Measurements from ENCODE around the gene C19orf53.
A peak's percentile ranks its signal among the peaks of the same experiment; 100 is the strongest.

The C19orf53 gene

DNA sequence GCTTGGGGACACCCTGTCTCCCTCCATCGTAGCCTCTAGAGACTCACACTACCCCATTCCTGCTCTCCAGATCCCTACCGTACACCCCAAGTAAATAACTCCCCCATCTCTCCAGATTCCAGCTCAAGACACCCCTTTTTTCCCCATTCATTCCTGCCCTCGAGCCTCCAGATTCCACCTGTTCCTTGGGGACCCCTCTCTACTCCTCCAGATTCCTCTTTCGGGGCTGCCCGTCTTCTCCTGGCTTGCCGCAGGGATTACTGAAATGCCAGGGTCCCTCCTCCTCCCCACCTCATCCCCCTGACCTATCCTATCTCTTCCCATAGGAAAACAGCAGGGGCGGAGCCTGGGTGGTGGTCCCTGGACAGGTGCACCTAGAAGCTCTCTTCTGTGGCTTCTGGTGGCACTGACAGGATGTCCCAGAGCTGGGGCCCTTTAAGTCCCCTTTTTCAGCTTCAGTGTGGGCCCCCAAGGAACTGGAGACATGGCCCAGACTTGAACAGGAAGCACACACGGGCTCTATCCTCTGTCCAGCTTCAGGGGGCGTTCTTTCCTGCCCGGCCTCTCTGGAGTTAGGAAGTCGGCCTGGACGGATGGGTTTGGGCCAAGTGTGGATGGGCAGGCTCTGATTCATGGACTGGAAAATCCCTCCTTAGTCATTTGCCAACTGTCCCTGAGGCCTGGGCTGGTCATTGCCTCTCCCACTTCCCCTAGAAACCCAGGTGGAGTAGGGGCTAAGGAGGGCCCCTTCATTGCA, 22.2 kb downstream of the C19orf53 start:
- DNase-seq = no peak

DNA sequence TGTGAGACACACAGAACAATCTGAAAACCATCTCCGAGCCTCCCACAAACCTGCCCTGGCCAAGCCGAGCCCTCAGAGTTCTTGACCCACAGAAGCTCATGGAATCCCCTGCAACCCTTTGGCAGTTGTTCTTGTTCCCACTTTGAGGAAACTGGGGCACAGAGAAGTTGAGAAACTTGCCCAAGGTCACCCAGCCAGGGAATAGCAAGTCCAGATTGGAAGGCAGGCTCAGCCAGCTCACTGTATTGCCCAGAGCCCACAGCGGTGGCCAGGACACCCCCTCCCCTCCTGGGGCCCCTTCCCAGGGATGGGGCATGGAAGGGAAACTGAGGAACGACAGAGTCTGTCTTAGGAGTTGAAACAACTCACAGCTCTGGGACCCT, 22.8 kb downstream of the C19orf53 start:
- no peak for DNase-seq

DNA sequence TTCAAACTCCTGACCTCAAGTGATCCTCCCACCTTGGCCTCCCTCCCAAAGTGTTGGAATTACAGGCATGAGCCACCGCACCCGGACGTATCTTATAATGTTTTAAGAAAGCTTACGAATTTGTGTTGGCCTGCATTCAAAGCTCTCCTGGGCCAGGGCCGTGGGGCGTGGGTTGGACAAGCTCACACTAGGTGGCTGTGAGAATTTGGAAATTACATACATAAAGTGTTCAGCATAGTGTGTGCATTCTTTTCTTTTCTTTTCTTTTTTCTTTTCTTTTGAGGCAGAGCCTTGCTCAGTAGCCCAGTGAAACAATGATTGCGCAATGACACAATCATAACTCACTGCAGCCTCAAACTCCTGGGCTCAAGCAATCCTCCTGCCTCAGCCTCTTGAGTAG, 23.6 kb downstream of the C19orf53 start:
- no peak for DNase-seq

DNA sequence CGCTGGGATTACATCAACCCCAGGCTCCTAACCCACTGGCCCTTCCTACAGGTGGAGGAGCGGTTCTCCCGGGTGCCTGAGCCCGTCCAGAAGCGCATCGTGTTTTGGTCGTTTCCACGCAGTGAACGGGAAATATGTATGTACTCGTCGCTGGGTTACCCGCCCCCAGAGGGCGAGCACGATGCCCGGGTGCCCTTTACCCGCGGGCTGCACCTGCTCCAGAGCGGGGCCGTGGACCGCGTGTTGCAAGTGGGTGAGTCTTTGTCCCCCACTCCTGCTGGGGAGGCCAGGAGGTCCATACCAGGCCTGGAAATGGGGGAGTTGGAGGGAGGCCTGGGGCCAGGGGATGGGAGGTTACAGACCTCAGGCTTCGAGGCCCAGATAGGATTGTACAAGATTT, 25.4 kb downstream of the C19orf53 start:
- DNase-seq = no peak

DNA sequence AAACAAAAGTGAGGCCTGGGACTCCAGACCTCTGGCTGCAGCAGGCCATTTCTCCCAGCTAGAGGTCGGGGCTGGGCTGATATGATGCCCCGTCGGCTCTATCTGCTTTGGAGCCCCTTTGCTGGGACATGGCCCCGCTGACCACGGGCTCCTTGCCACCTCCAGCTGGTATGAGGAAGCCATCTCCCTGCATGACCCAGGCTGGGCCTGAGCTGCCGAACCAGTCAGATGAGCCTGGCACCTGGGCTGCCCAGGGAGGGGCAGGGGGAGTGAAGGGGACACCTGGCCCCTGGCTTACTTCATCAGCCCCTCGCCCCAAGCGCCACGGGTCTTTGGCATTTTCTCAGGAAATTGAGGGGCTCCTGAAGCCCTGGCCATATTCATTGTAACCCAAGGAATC, 28.8 kb downstream of the C19orf53 start:
- no peak for DNase-seq

- no peak for DNase-seq
Observed at GRCh38 chr19:13804830-13805683, 30.8 kb downstream of the C19orf53 start.

GRCh38 chr19:13806728-13807127, 32.5 kb downstream of the C19orf53 start:
- no peak for DNase-seq

DNA sequence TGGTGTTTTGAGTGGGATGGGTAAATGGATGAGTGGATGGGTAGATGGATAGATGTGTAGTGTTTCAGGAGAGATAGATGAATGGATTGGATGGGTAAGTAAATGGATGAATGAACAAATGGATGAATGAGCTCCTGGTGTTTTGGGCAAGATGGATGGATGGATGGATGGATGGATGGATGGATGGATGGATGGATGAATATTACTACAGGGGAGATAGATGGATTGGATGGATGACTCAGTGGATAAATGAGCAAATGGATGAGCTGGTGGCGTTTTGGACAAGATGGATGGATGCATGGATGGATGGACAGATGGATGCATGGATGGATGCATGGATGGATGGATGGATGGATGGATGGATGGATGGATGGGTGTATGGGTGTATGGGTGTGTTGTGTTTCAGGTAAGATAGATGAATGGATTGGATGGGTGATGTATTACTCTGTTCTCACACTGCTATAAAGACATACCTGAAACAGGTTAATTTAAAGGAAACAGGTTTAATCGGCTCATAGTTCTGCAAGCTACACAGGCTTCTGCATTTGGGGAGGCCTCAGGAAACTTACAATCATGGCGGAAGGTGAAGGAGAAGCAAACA, 33.3 kb downstream of the C19orf53 start:
- no peak for DNase-seq

DNA sequence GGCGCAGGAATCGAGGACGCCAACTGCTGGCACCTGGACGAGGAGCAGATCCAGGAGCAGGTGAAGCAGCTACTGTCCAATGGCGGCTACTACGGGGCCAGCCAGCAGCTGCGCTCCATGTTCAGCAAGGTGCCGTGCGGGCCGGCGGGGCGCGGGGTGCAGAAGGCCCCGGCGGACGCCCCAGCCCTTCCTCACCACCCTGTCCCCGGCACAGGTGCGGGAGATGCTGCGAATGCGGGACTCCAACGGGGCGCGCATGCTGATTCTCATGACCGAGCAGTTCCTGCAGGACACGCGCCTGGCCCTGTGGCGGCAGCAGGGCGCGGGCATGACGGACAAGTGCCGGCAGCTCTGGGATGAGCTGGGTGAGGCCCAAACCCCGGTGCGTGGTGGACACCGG, 34.6 kb downstream of the C19orf53 start:
- no peak for DNase-seq

- DNase-seq = no peak
Observed at GRCh38 chr19:13812544-13812943, 38.3 kb downstream of the C19orf53 start.

GRCh38 chr19:13813147-13813546, 38.9 kb downstream of the C19orf53 start:
- no peak for DNase-seq

- DNase-seq = no peak
Observed at GRCh38 chr19:13814550-13814949, 40.3 kb downstream of the C19orf53 start.

- peak in 1 of 5 experiments; percentile 49 for DNase-seq
Observed at GRCh38 chr19:13817018-13817614, 42.9 kb downstream of the C19orf53 start.

DNA sequence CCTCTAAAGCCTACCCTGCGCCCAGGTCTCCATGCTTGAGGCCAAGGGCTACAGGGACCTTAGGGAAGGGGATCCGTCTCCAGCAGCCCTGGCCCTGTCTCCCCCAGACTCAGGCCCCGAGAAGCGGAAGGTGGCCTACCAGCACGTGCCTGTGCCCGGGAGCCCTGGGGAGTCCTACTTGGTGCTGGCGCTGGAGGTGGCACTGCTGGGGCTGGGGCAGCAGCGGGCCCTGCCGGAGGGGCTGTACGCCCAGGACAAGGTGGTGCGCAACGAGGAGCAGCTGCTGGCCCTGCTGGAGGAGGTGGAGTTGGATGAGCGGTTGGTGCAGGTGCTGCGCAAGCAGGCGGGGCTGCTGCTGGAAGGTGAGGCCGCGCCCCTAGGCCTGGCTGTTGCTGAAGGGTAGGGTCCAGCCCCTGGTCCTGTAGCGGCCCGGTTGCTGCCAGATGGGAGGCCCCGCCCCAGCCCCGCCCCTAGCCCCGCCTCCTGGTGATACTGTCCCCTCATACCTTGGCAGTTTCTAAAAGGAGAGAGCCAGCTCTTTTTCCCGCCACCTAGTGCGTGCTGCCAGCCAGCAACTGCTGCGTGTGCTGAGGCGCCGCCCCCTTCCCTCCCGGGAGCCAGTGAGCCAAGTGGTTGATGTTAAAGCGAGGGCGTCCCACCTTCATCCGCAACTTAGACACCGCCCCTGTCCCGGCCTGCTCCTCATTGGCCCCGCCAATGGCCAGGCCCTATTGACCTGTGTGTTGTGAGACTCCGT, 43.5 kb downstream of the C19orf53 start:
- DNase-seq = peak in 2 of 5 experiments; percentile 37 to 70

DNA sequence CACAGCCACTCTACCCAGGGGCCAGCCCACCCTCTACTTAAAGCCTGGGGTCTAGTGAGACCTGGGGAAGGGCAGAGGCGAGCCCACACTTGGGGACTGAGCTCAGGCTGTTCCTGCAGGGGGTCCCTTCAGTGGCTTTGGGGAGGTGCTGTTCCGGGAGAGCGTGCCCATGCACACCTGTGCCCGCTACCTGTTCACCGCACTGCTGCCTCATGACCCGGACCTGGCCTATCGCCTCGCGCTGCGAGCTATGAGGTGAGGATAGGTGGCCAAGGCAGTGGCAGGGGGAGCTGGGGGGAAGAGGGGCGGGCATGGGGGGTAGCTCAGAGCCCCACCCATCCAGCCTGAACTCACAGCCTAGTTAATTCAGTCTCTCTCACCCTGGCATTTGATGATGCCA, 45.0 kb downstream of the C19orf53 start:
- no peak for DNase-seq

- no peak for DNase-seq
Observed at GRCh38 chr19:13821292-13821691, 47.0 kb downstream of the C19orf53 start.

GRCh38 chr19:13823256-13823655, 49.0 kb downstream of the C19orf53 start:
- DNase-seq = no peak

GRCh38 chr19:13823901-13824300, 49.6 kb downstream of the C19orf53 start:
- DNase-seq = no peak

- no peak for DNase-seq
Observed at GRCh38 chr19:13824703-13825102, 50.4 kb downstream of the C19orf53 start.

DNA sequence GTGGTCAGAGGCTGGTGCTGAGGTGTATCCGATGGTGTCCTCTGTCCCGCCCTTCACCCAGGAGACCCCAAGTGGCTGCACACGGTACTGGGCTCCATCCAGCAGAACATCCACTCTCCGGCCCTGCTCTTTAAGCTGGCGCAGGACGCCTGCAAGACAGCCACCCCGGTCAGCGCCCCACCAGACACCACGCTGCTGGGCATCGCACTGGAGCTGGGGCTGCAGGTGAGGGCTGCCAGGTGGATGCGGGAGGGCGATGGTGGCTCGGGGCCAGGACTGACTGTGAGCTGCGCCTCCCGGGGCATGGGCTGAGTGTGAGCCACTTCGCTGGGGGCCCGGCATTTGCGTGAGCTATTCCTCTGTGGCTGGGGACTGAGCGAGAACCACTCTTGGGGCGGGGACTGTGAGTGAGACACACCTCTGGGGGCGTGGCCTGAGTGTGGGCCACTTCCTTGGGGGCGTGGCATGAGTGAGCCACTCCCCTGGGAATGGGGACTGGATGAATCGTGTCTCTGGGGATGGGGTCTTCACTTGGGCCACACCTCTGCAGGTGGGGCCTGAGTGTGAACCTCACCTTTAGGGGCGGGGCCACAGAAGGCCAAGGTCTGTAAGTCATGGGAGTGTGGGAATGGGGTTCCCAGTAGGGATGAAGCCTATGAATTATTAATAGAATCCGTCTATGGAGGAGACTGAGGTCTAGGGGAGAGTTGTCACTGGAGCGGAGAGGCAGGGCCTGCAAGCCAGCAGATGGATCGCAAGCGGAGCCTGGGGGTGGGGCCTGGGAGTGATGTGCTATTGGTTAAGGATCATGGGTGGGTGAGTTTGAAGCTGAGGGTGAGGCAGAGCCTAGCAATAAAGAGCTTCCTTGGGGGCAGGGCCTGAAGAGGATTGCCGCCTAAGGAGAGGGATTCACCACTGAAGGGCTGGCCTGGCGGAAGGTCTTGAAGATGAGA, 51.5 kb downstream of the C19orf53 start:
- DNase-seq = no peak

DNA sequence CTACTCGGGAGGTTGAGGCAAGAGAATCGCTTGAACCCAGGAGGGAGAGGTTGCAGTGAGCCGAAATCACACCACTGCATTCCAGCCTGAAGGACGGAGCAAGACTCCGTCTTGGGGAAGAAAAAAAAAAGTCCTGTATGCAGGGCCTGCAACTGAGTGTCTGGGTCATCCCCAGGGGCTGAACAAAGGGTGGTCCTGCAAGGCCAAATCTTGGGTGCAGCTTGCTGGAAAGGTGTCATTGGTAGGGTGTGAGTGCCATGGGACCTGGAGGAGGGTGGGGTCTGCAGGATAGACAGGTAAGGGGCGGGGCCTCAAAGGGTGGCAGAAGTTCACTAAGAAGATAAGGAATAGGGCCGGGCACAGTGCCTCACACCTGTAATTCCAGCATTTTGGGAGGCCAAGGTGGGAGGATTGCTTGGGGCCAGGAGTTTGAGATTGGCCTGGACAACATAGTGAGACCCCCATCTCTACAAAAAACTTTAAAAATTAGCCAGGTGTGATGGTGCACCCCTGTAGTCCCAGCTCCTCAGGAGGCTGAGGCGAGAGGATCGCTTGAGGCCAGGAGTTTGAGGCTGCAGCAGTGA, 52.5 kb downstream of the C19orf53 start:
- no peak for DNase-seq

Measured in T-helper 2 cell (primary cell).